ENCODE measurements around the gene IFIT1. TPM values are rescaled to one million over a fixed set of nuclear protein-coding genes. Genes with fewer than 3 reads are reported as not detected.

The IFIT1 gene
- total and polyA plus RNA-seq, 2 donors (not counting 1 experiment from before 2014, with no cell fraction given): 0.63 to 1.2 TPM

- Histone ChIP-seq H3K36me3 (replicated peaks in 1 of 2; ENCODE audit: control extremely low read depth in 1 of 2, control insufficient read depth in 1 of 2, extremely low read depth in 1 of 2, insufficient read depth in 2 of 2, low read length in 1 of 2) (no peaks in the 10 kb centered on the region), H2AFZ (ENCODE audit: insufficient read depth, low read depth, low read length, poor library complexity, severe bottlenecking) (no peak overlapping the region), H3K27ac (ENCODE audit: low read length in 2 of 2) (no peak overlapping the region), H3K79me2 (ENCODE audit: control insufficient read depth, insufficient read depth, low read length) (no peaks in the 10 kb centered on the region), H4K20me1 (ENCODE audit: control insufficient read depth, insufficient read depth, low read length, poor library complexity, severe bottlenecking) (no peaks in the 10 kb centered on the region), H3K9me3 (ENCODE audit: control extremely low read depth in 1 of 3, control insufficient read depth in 2 of 3, insufficient read depth in 1 of 3, low read length in 2 of 3) (no peaks in the 10 kb centered on the region), H3K9ac (ENCODE audit: low read length) (no peak overlapping the region), H3K4me1 (ENCODE audit: control insufficient read depth in 2 of 2, insufficient read depth in 2 of 2, low read length in 2 of 2) (no peaks in the 10 kb centered on the region), H3K4me2 (replicated peaks; ENCODE audit: low read depth, low read length, poor library complexity, severe bottlenecking) (no peak overlapping the region), H3K27me3 (replicated peaks in 1 of 4; ENCODE audit: control extremely low read depth in 1 of 4, control insufficient read depth in 3 of 4, insufficient read depth in 4 of 4, low read length in 3 of 4) (no peaks in the 10 kb centered on the region), H3K4me3 (ENCODE audit: control extremely low read depth in 1 of 5, extremely low read depth in 1 of 5, insufficient read depth in 1 of 5, low read depth in 2 of 5, low read length in 4 of 5) (no peak overlapping the region)
- no peaks in the 10 kb centered on the region for H3K4me1 Mint-ChIP-seq
- no peaks in the 10 kb centered on the region for H3K27me3 Mint-ChIP-seq
- H3K9me3 Mint-ChIP-seq (ENCODE audit: insufficient read depth): no peaks in the 10 kb centered on the region
- ChIA-PET POLR2A (interaction anchor here (0.6 kb wide), 1 partner anchor 240 kb away, joined by 3 read pairs; no protein-coding TSS in a partner anchor), CTCF (interaction anchor here (0.7 to 1.3 kb wide), 4 partner anchors 11 to 182 kb away, joined by 3 to 6 read pairs (median 3); no protein-coding TSS in a partner anchor)
- DNase-seq (no peak), ATAC-seq (ENCODE audit: low read depth) (no peak)
- no peak overlapping the region for H3K27ac Mint-ChIP-seq
- intact Hi-C loops (cut with micrococcal nuclease): no loop called here
- no peak overlapping the region for H3K4me3 Mint-ChIP-seq
- TF ChIP-seq, protein P1, sequence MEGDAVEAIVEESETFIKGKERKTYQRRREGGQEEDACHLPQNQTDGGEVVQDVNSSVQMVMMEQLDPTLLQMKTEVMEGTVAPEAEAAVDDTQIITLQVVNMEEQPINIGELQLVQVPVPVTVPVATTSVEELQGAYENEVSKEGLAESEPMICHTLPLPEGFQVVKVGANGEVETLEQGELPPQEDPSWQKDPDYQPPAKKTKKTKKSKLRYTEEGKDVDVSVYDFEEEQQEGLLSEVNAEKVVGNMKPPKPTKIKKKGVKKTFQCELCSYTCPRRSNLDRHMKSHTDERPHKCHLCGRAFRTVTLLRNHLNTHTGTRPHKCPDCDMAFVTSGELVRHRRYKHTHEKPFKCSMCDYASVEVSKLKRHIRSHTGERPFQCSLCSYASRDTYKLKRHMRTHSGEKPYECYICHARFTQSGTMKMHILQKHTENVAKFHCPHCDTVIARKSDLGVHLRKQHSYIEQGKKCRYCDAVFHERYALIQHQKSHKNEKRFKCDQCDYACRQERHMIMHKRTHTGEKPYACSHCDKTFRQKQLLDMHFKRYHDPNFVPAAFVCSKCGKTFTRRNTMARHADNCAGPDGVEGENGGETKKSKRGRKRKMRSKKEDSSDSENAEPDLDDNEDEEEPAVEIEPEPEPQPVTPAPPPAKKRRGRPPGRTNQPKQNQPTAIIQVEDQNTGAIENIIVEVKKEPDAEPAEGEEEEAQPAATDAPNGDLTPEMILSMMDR (IDR thresholded peaks at IDR 0.05): no peak
- no peak for TF ChIP-seq EZH2 (IDR thresholded peaks at IDR 0.05; ENCODE audit: borderline replicate concordance, insufficient read depth, low read depth, low read length, poor library complexity, severe bottlenecking)
- WGBS (ENCODE audit: insufficient coverage): no CpG with 5 or more reads among the region's 1 CpG
Observed at GRCh38 chr10:89428877-89429276, 36.5 kb downstream of the IFIT1 start.

DNA sequence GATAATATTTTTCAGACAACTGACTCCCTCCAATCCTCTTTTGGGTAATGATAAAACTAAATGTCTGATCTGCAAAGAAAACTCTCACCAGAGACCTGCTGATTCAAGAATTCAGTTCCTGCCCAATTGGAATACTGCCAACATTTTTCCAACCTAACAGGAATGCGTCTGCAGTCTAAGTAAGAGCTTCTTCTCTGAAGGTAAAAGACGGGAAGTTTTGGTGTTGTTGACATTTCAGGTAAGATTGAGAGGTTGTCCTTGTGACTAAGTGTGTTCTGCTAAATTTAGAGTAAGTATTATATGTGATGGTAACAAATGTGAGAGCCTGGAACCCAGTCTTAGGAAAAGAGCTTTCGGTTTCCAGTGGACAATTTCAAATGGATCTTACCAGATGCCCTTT lies 39.6 kb downstream of the IFIT1 start:
- TF ChIP-seq, protein P1 (IDR thresholded peaks at IDR 0.05): no peak
- TF ChIP-seq EZH2 (IDR thresholded peaks at IDR 0.05; ENCODE audit: borderline replicate concordance, insufficient read depth, low read depth, low read length, poor library complexity, severe bottlenecking): no peak
- 95% methylated on average over 2 of the region's 3 CpGs for WGBS (ENCODE audit: insufficient coverage)
- Histone ChIP-seq H3K9me3 (ENCODE audit: control extremely low read depth in 1 of 3, control insufficient read depth in 2 of 3, insufficient read depth in 1 of 3, low read length in 2 of 3) (no peaks in the 10 kb centered on the region), H3K27me3 (replicated peaks in 1 of 4; ENCODE audit: control extremely low read depth in 1 of 4, control insufficient read depth in 3 of 4, insufficient read depth in 4 of 4, low read length in 3 of 4) (peaks cover 0 to 7% (median 4%) of the 10 kb centered on the region in 4 experiments), H3K4me2 (replicated peaks; ENCODE audit: low read depth, low read length, poor library complexity, severe bottlenecking) (no peak overlapping the region), H3K27ac (ENCODE audit: low read length in 2 of 2) (no peak overlapping the region), H4K20me1 (ENCODE audit: control insufficient read depth, insufficient read depth, low read length, poor library complexity, severe bottlenecking) (no peaks in the 10 kb centered on the region), H3K79me2 (ENCODE audit: control insufficient read depth, insufficient read depth, low read length) (no peaks in the 10 kb centered on the region), H2AFZ (ENCODE audit: insufficient read depth, low read depth, low read length, poor library complexity, severe bottlenecking) (no peak overlapping the region), H3K9ac (ENCODE audit: low read length) (no peak overlapping the region), H3K4me3 (ENCODE audit: control extremely low read depth in 1 of 5, extremely low read depth in 1 of 5, insufficient read depth in 1 of 5, low read depth in 2 of 5, low read length in 4 of 5) (no peak overlapping the region), H3K4me1 (ENCODE audit: control insufficient read depth in 2 of 2, insufficient read depth in 2 of 2, low read length in 2 of 2) (no peaks in the 10 kb centered on the region), H3K36me3 (replicated peaks in 1 of 2; ENCODE audit: control extremely low read depth in 1 of 2, control insufficient read depth in 1 of 2, extremely low read depth in 1 of 2, insufficient read depth in 2 of 2, low read length in 1 of 2) (no peaks in the 10 kb centered on the region)
- no peak for DNase-seq
- H3K4me1 Mint-ChIP-seq: no peaks in the 10 kb centered on the region
- peaks cover 14% of the 10 kb centered on the region for H3K27me3 Mint-ChIP-seq
- H3K27ac Mint-ChIP-seq: no peak overlapping the region
- no peak overlapping the region for H3K4me3 Mint-ChIP-seq
- no peaks in the 10 kb centered on the region for H3K9me3 Mint-ChIP-seq (ENCODE audit: insufficient read depth)
- POLR2A ChIA-PET: no interaction called here
- CTCF ChIA-PET: interaction anchor here (0.7 to 0.9 kb wide), 2 partner anchors 18 to 133 kb away, joined by 3 read pairs; partner anchors contain the start of gene IFIT5
- ATAC-seq (ENCODE audit: low read depth): no peak
- intact Hi-C loops (cut with micrococcal nuclease): no loop called here

Measured in B cell (primary cell).